Measurements from ENCODE around the gene PPP2R5B. TPM values are rescaled to one million over a fixed set of nuclear protein-coding genes. Genes with fewer than 3 reads are reported as not detected.
A peak's percentile ranks its signal among the peaks of the same experiment; 100 is the strongest.

The PPP2R5B gene
- total and polyA plus RNA-seq, 9 of the 15 experiments (the other 6 are each of a cell fraction or from before 2014, with no cell fraction given), result 0.10 to 7.8 (median 3.3) TPM

GRCh38 chr11:64916775-64917662 lies 7.5 kb upstream of the PPP2R5B start, which contains the start of gene ATG2A (continued):
- TF ChIP-seq AFF4 (CRISPR knock-in tag; IDR thresholded peaks at IDR 0.05) (peak; percentile 80), SETDB1 (IDR thresholded peaks at IDR 0.05; ENCODE audit: low read length) (no peak), MCM2 (IDR thresholded peaks at IDR 0.05; ENCODE audit: low read depth) (no peak), ASH1L (IDR thresholded peaks at IDR 0.05; ENCODE audit: borderline replicate concordance, low read depth, partially characterized antibody) (no peak), KAT2B (IDR thresholded peaks at IDR 0.05; ENCODE audit: low read depth, low read length) (peak; percentile 14), SMARCA5 (IDR thresholded peaks at IDR 0.05) (no peak), PRPF4 (IDR thresholded peaks at IDR 0.05; ENCODE audit: insufficient read depth, low read depth, low read length, poor library complexity, severe bottlenecking) (no peak), ETS1 (conservative IDR thresholded peaks at IDR 0.05; ENCODE audit: control insufficient read depth, low read depth, low read length) (peak; percentile 89), U2AF1 (optimal IDR thresholded peaks at IDR 0.05; ENCODE audit: low read depth, low read length) (no peak), FIP1L1 (IDR thresholded peaks at IDR 0.05; ENCODE audit: low read depth, low read length, poor library complexity, severe bottlenecking) (peak; percentile 34), FOSL1 (tag; conservative IDR thresholded peaks at IDR 0.05) (no peak), NFATC3 (IDR thresholded peaks at IDR 0.05) (no peak), GTF3C2 (IDR thresholded peaks at IDR 0.05; ENCODE audit: borderline replicate concordance, extremely low read depth, insufficient read length) (no peak), ZNF232 (CRISPR knock-in tag; IDR thresholded peaks at IDR 0.05) (no peak), ZBTB43 (CRISPR knock-in tag; IDR thresholded peaks at IDR 0.05) (no peak)
